MM.1S (cell line): ENCODE results near the gene MARK4.
"Not testable (repeated sequence)": the region's sequence is repeated elsewhere in the genome, so short reads cannot be mapped to it uniquely, and the experiment has no call there.

ENCODE experiments used
- CTCF ChIP-seq: fragments of 300-600 bp; sonication (generic); IDR thresholded peaks from 2 replicates; pipeline ENCODE4 v1.5.1; 2016; ENCODE audit warnings: antibody characterized with exemption, low read length, mixed read lengths
- EZH2 ChIP-seq: fragments of 300-600 bp; sonication (generic); optimal IDR thresholded peaks from 2 replicates; pipeline ENCODE3; 2017; ENCODE audit warnings: low read depth, mild to moderate bottlenecking, antibody characterized with exemption, low read length, mixed read lengths

GRCh38 chr19:45269939-45270338, 18.9 kb downstream of the MARK4 start:
- not testable (repeated sequence) for TF ChIP-seq CTCF, EZH2
